H9 (cell line): Measurements from ENCODE around the gene P4HA2. TPM values are rescaled to one million over a fixed set of nuclear protein-coding genes. Genes with fewer than 3 reads are reported as not detected.

Experiments used
- DNase-seq: peaks from one replicate; pipeline ENCODE4 v3.0.0-alpha.2; 2017
- H2AFZ ChIP-seq: one replicate; pipeline ENCODE4 v1.6.1; 2013; ENCODE audit warnings: mild to moderate bottlenecking, low read length, control low read depth, moderate library complexity
- H2AK5ac ChIP-seq: 2 replicates; pipeline ENCODE4 v1.6.1; 2013; ENCODE audit warnings: low read length, control low read depth, mixed read lengths; ENCODE audit not compliant: insufficient read length
- H2BK120ac ChIP-seq: one replicate; pipeline ENCODE4 v1.6.1; 2013; ENCODE audit warnings: low read depth, mild to moderate bottlenecking, low read length, control low read depth, inconsistent platforms; ENCODE audit not compliant: poor library complexity, severe bottlenecking
- H2BK12ac ChIP-seq: 2 replicates; pipeline ENCODE4 v1.6.1; 2013; ENCODE audit warnings: low read length, control low read depth, mixed read lengths, low read depth; ENCODE audit not compliant: insufficient read length
- H2BK15ac ChIP-seq: 2 replicates; pipeline ENCODE4 v1.6.1; 2013; ENCODE audit warnings: low read depth, low read length, control low read depth
- H2BK20ac ChIP-seq: one replicate; pipeline ENCODE4 v1.6.1; 2013; ENCODE audit warnings: low read depth, mild to moderate bottlenecking, low read length, control low read depth, inconsistent platforms; ENCODE audit not compliant: poor library complexity, severe bottlenecking
- H2BK5ac ChIP-seq: 2 replicates; pipeline ENCODE4 v1.6.1; 2013; ENCODE audit warnings: low read length, control low read depth, mixed read lengths; ENCODE audit not compliant: insufficient read length
- H3K14ac ChIP-seq: 2 replicates; pipeline ENCODE4 v1.6.1; 2013; ENCODE audit warnings: low read length, control low read depth; ENCODE audit not compliant: insufficient read depth
- H3K18ac ChIP-seq: 2 replicates; pipeline ENCODE4 v1.6.1; 2013; ENCODE audit warnings: low read depth, mild to moderate bottlenecking, mixed read lengths, low read length, control low read depth; ENCODE audit not compliant: insufficient read length
- H3K23ac ChIP-seq: 2 replicates; pipeline ENCODE4 v1.6.1; 2013; ENCODE audit warnings: low read length, control low read depth, mixed read lengths, low read depth; ENCODE audit not compliant: insufficient read length
- H3K23me2 ChIP-seq: 2 replicates; pipeline ENCODE4 v1.6.1; 2013; ENCODE audit warnings: low read depth, mild to moderate bottlenecking, mixed read lengths, low read length, control low read depth; ENCODE audit not compliant: insufficient read length, poor library complexity, severe bottlenecking
- H3K27ac ChIP-seq: 2 replicates; pipeline ENCODE4 v1.5.1; 2013; ENCODE audit warnings: low read length, control low read depth, mixed read lengths, low read depth; ENCODE audit not compliant: insufficient read length
- H3K27me3 ChIP-seq: 2 replicates; pipeline ENCODE4 v1.6.1; 2013; ENCODE audit warnings: low read length, control low read depth, inconsistent platforms; ENCODE audit not compliant: insufficient read depth
- H3K4ac ChIP-seq: 2 replicates; pipeline ENCODE4 v1.6.1; 2013; ENCODE audit warnings: low read depth, mild to moderate bottlenecking, control low read depth, inconsistent platforms, low read length, moderate library complexity
- H3K4me1 ChIP-seq: 2 replicates; pipeline ENCODE4 v1.6.1; 2013; ENCODE audit warnings: low read length, control low read depth, inconsistent platforms; ENCODE audit not compliant: insufficient read depth
- H3K4me2 ChIP-seq: 2 replicates; pipeline ENCODE4 v1.6.1; 2013; ENCODE audit warnings: low read length, control low read depth, mixed read lengths; ENCODE audit not compliant: insufficient read length, insufficient read depth
- H3K56ac ChIP-seq: 2 replicates; pipeline ENCODE4 v1.6.1; 2013; ENCODE audit warnings: low read depth, mild to moderate bottlenecking, mixed read lengths, low read length, control low read depth; ENCODE audit not compliant: insufficient read length
- H3K79me1 ChIP-seq: 2 replicates; pipeline ENCODE4 v1.6.1; 2013; ENCODE audit warnings: low read depth, mild to moderate bottlenecking, moderate library complexity, low read length, control low read depth, inconsistent platforms; ENCODE audit not compliant: insufficient read depth, poor library complexity, severe bottlenecking
- H3K79me2 ChIP-seq: 2 replicates; pipeline ENCODE4 v1.6.1; 2013; ENCODE audit warnings: low read length, control low read depth, inconsistent platforms; ENCODE audit not compliant: insufficient read depth
- H3K9ac ChIP-seq: 2 replicates; pipeline ENCODE4 v1.6.1; 2013; ENCODE audit warnings: low read length, control low read depth, mixed read lengths; ENCODE audit not compliant: insufficient read length; ENCODE audit errors: extremely low read depth
- H3K9me3 ChIP-seq: one replicate; pipeline ENCODE4 v1.6.1; 2013; ENCODE audit warnings: low read depth, low read length, inconsistent platforms; ENCODE audit not compliant: control insufficient read depth
- H3T11ph ChIP-seq: one replicate; pipeline ENCODE4 v1.6.1; 2013; ENCODE audit warnings: mild to moderate bottlenecking, low read length, control low read depth, inconsistent platforms
- H4K20me1 ChIP-seq: one replicate; pipeline ENCODE4 v1.6.1; 2013; ENCODE audit not compliant: control insufficient read depth, insufficient read length, insufficient read depth
- H4K5ac ChIP-seq: 2 replicates; pipeline ENCODE4 v1.6.1; 2013; ENCODE audit warnings: low read depth, mild to moderate bottlenecking, mixed read lengths, low read length, control low read depth; ENCODE audit not compliant: insufficient read length
- H4K8ac ChIP-seq: replicated peaks from 2 replicates; pipeline ENCODE4 v1.6.1; 2013; ENCODE audit warnings: low read length, control low read depth, mixed read lengths, low read depth; ENCODE audit not compliant: insufficient read length
- H4K91ac ChIP-seq: 2 replicates; pipeline ENCODE4 v1.6.1; 2013; ENCODE audit warnings: low read depth, mild to moderate bottlenecking, moderate library complexity, mixed read lengths, low read length, control low read depth; ENCODE audit not compliant: insufficient read length
- H3K27ac Mint-ChIP-seq, 3 experiments: 2 replicates in 2 of 3; 3 replicates in 1 of 3; pipeline ENCODE4 v1.8.0; 2020 to 2021; ENCODE audit warnings: mixed read lengths in 3 of 3, mild to moderate bottlenecking in 1 of 3, moderate library complexity in 1 of 3
- H3K27me3 Mint-ChIP-seq: 2 replicates; pipeline ENCODE4 v1.8.0; 2021; ENCODE audit warnings: low read depth, mild to moderate bottlenecking, moderate library complexity, mixed read lengths
- H3K36me3 Mint-ChIP-seq, 3 experiments: 2 replicates in 2 of 3; 3 replicates in 1 of 3; pipeline ENCODE4 v1.8.0; 2020 to 2021; ENCODE audit warnings: low read depth in 3 of 3, mixed read lengths in 3 of 3; ENCODE audit not compliant: insufficient read depth in 1 of 3
- H3K4me1 Mint-ChIP-seq, 2 experiments: 2 replicates each; pipeline ENCODE4 v1.8.0; 2020; ENCODE audit warnings: mixed read lengths in 2 of 2
- H3K4me3 Mint-ChIP-seq, 2 experiments: 2 replicates in 1 of 2; 3 replicates in 1 of 2; pipeline ENCODE4 v1.8.0; 2020 to 2021; ENCODE audit warnings: mild to moderate bottlenecking in 2 of 2, mixed read lengths in 2 of 2, moderate library complexity in 1 of 2
- H3K9me3 Mint-ChIP-seq, 2 experiments: 2 replicates in 1 of 2; 3 replicates in 1 of 2; pipeline ENCODE4 v1.8.0; 2020; ENCODE audit warnings: mild to moderate bottlenecking in 2 of 2, mixed read lengths in 2 of 2, moderate library complexity in 1 of 2
- WGBS: extraction: QIAGEN DNeasy Blood & Tissue Kit; methylation state at CpG from one replicate; pipeline ENCODE4 v1.1.7; 2013; ENCODE audit warnings: missing lambda C conversion rate, low lambda C conversion rate, mixed read lengths; ENCODE audit not compliant: insufficient read length; ENCODE audit errors: extremely low coverage; 5-methylcytosine and 5-hydroxymethylcytosine counted together
- total RNA-seq: library from RNA; stranded (reverse); gene quantifications from 2 replicates; pipeline ENCODE4 v1.2.1, GENCODE V29; 2021
- TF ChIP-seq, protein P1 (sequence below): fragments of 200-600 bp; sonication (generic); conservative IDR thresholded peaks from 3 replicates; pipeline ENCODE4 v1.8.0; 2021; ENCODE audit warnings: antibody characterized with exemption, mild to moderate bottlenecking

P4HA2 gene
- total RNA-seq, 1 experiment from 2014 or later: 15.3 TPM

DNA sequence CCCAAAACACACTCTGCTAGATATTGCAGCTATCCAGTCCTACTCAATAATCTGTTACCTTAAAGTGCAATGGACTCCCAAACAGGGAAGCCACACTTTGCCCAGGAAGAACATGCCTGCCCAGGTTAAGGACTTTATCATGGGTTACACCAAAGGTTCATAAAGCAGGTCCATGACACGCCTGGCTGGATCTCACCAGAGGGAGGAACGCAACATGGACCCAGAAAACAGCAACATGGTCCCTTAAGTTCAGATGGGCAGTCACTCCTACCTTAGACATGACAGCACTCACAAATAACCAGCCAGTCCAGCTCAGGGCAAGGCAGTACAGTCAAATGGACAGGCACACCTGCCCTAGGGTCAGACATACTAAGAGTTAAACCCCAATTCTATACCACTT, 3.8 kb downstream of the P4HA2 start:
- no peak overlapping the region for H2AFZ ChIP-seq
- Mint-ChIP-seq H3K36me3 (no peaks in the 10 kb centered on the region; a peak in 1 of 7 replicates), H3K4me1 (peaks cover 19 to 33% of the 10 kb centered on the region in 2 experiments), H3K27me3 (peaks cover 28% of the 10 kb centered on the region), H3K4me3 (no peak overlapping the region), H3K9me3 (peaks cover 0 to 3% of the 10 kb centered on the region in 2 experiments; a peak in 1 of 5 replicates), H3K27ac (no peak overlapping the region; a peak in 1 of 7 replicates)
- no peaks in the 10 kb centered on the region; the same call in 1 of the 2 replicates for H3K4me1 ChIP-seq
- H3K79me2 ChIP-seq: no peaks in the 10 kb centered on the region
- no peak overlapping the region for H3K4ac ChIP-seq
- no peak overlapping the region for H4K5ac ChIP-seq
- no peak overlapping the region for H4K91ac ChIP-seq
- H3K56ac ChIP-seq: no peak overlapping the region
- WGBS: no CpG with 5 or more reads among the region's 2 CpGs
- no peak overlapping the region for H2AK5ac ChIP-seq
- H3K4me2 ChIP-seq: no peak overlapping the region
- H3K9me3 ChIP-seq: no peaks in the 10 kb centered on the region
- H3K27me3 ChIP-seq: peaks cover 5% of the 10 kb centered on the region; the same call in 1 of the 2 replicates
- H3K27ac ChIP-seq: no peak overlapping the region
- TF ChIP-seq, protein P1, sequence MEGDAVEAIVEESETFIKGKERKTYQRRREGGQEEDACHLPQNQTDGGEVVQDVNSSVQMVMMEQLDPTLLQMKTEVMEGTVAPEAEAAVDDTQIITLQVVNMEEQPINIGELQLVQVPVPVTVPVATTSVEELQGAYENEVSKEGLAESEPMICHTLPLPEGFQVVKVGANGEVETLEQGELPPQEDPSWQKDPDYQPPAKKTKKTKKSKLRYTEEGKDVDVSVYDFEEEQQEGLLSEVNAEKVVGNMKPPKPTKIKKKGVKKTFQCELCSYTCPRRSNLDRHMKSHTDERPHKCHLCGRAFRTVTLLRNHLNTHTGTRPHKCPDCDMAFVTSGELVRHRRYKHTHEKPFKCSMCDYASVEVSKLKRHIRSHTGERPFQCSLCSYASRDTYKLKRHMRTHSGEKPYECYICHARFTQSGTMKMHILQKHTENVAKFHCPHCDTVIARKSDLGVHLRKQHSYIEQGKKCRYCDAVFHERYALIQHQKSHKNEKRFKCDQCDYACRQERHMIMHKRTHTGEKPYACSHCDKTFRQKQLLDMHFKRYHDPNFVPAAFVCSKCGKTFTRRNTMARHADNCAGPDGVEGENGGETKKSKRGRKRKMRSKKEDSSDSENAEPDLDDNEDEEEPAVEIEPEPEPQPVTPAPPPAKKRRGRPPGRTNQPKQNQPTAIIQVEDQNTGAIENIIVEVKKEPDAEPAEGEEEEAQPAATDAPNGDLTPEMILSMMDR: no peak
- H4K20me1 ChIP-seq: no peaks in the 10 kb centered on the region
- peaks cover 12% of the 10 kb centered on the region for H3K23me2 ChIP-seq
- no peak overlapping the region for H2BK20ac ChIP-seq
- no peak overlapping the region for H3K9ac ChIP-seq
- no peak overlapping the region for H2BK5ac ChIP-seq
- H3K79me1 ChIP-seq: no peaks in the 10 kb centered on the region
- H4K8ac ChIP-seq: no peak overlapping the region
- no peak overlapping the region for H2BK120ac ChIP-seq
- no peak overlapping the region for H2BK15ac ChIP-seq
- no peak overlapping the region for H2BK12ac ChIP-seq
- no peak for DNase-seq
- no peak overlapping the region for H3T11ph ChIP-seq
- H3K18ac ChIP-seq: no peak overlapping the region
- H3K23ac ChIP-seq: no peak overlapping the region
- no peak overlapping the region for H3K14ac ChIP-seq
